Body of pancreas (tissue), 4 donors: Measurements from ENCODE around the gene MRPL47.

ENCODE experiments used
- CTCF ChIP-seq, 7 experiments: fragments of 450-650 bp in 4 of 7; fragments of 200-600 bp in 3 of 7; sonication (generic) in 3 of 7; IDR thresholded peaks; one replicate each; pipeline ENCODE4 v1.5.1; 2016 to 2019; ENCODE audit warnings: antibody characterized with exemption in 7 of 7
- POLR2A ChIP-seq, 3 donors: fragments of 450-650 bp; IDR thresholded peaks; one replicate each; pipeline ENCODE4 v1.6.1; 2016; ENCODE audit warnings: antibody characterized with exemption in 3 of 3, mild to moderate bottlenecking in 2 of 3

- no peak for TF ChIP-seq CTCF (IDR thresholded peaks at IDR 0.05)
- TF ChIP-seq POLR2A (IDR thresholded peaks at IDR 0.05), result no peak
Measured at GRCh38 chr3:179589143-179589542, 15.3 kb downstream of the MRPL47 start.
